Gastroesophageal sphincter (tissue), 4 donors: ENCODE data around the gene FBRSL1. TPM values are rescaled to one million over a fixed set of nuclear protein-coding genes. Genes with fewer than 3 reads are reported as not detected.

ENCODE experiments used
- ATAC-seq: fragments of 150-250 bp; one replicate; pipeline ENCODE4 v1.9.1; 2016; ENCODE audit warnings: mild to moderate bottlenecking, moderate library complexity
- H3K27ac ChIP-seq, 4 donors: fragments of 200-600 bp; sonication (generic) in 3 of 4; 1 replicate in 3 of 4; 2 replicates in 1 of 4; pipeline ENCODE4 v1.5.1; 2016 to 2019
- H3K27me3 ChIP-seq: fragments of 200-600 bp; sonication (generic); one replicate; pipeline ENCODE4 v1.5.1; 2019
- H3K36me3 ChIP-seq, 2 donors: fragments of 200-600 bp; sonication (generic); one replicate each; pipeline ENCODE4 v1.5.1; 2019; ENCODE audit warnings: control low read depth in 1 of 2
- H3K4me1 ChIP-seq, 3 donors: fragments of 200-600 bp; sonication (generic); 1 replicate in 2 of 3; 2 replicates in 1 of 3; pipeline ENCODE4 v1.5.1; 2016 to 2019; ENCODE audit warnings: control low read depth in 2 of 3
- H3K4me3 ChIP-seq, 2 donors: fragments of 200-600 bp; sonication (generic); one replicate each; pipeline ENCODE4 v1.5.1; 2019; ENCODE audit warnings: mild to moderate bottlenecking in 1 of 2, moderate library complexity in 1 of 2
- H3K9me3 ChIP-seq, 3 donors: fragments of 200-600 bp; sonication (generic); one replicate each; pipeline ENCODE4 v1.5.1; 2017 to 2019; ENCODE audit warnings: control low read depth in 2 of 3
- EP300 ChIP-seq: sonication (generic); formaldehyde crosslinking; IDR thresholded peaks from one replicate; pipeline ENCODE4 v1.6.1; 2017; ENCODE audit warnings: antibody characterized with exemption, mild to moderate bottlenecking
- POLR2A ChIP-seq, 2 donors: fragments of 450-650 bp; IDR thresholded peaks; one replicate each; pipeline ENCODE4 v1.6.1; 2017; ENCODE audit warnings: antibody characterized with exemption in 2 of 2, mild to moderate bottlenecking in 2 of 2, moderate library complexity in 1 of 2
- POLR2AphosphoS5 ChIP-seq: sonication (generic); formaldehyde crosslinking; IDR thresholded peaks from one replicate; pipeline ENCODE4 v1.6.1; 2017; ENCODE audit warnings: antibody characterized with exemption
- WGBS, 2 donors: methylation state at CpG; one replicate each; pipeline ENCODE4 v1.1.5; 2018; ENCODE audit warnings: low coverage in 1 of 2; 5-methylcytosine and 5-hydroxymethylcytosine counted together
- total RNA-seq, 4 donors: library from RNA; depleted of rRNA; stranded (reverse); fragments of >200 nt; gene quantifications; one replicate each; pipeline ENCODE4 v1.1.0, GENCODE V29; 2016
- TF ChIP-seq, protein P1 (sequence below), 4 experiments: fragments of 200-600 bp in 2 of 4; fragments of 450-650 bp in 2 of 4; sonication (generic) in 1 of 4; IDR thresholded peaks; one replicate each; pipeline ENCODE4 v1.5.1; 2017 to 2019; ENCODE audit warnings: antibody characterized with exemption in 4 of 4, mild to moderate bottlenecking in 2 of 4, moderate library complexity in 2 of 4

Gene FBRSL1
- total RNA-seq, 4 donors from 2014 or later, result 8.5 to 24.7 (median 15.5) TPM

DNA sequence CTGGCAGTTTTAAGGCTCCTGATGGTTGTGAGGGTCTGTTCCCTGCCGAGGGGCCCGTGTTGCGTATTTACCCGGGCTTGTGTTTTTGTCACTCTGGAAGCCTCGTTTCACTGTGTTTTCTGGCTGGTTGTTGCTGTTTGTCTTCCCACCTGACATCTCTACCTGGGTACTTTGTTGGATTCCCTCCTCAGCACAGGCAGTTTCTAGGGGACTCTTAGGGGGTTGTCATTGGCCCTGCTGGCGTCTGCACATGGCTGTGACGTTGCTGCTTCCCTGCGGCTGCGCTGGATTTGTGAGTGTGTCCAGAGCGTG, 6.4 kb downstream of the FBRSL1 start:
- 78% methylated on average over 7 of the region's 10 CpGs; no CpG with 5 or more reads in 1 of the 2 donors for WGBS, 2 donors
- Histone ChIP-seq H3K4me1 (peaks cover 0 to 100% (median 68%) of the 10 kb centered on the region in 3 donors), H3K27ac (no peak overlapping the region), H3K9me3 (no peaks in the 10 kb centered on the region), H3K4me3 (no peak overlapping the region), H3K27me3 (no peaks in the 10 kb centered on the region), H3K36me3 (peaks cover 0 to 3% of the 10 kb centered on the region in 2 donors)
- TF ChIP-seq EP300 (no peak), POLR2AphosphoS5 (no peak), POLR2A (IDR thresholded peaks at IDR 0.05) (no peak)
- TF ChIP-seq, protein P1, sequence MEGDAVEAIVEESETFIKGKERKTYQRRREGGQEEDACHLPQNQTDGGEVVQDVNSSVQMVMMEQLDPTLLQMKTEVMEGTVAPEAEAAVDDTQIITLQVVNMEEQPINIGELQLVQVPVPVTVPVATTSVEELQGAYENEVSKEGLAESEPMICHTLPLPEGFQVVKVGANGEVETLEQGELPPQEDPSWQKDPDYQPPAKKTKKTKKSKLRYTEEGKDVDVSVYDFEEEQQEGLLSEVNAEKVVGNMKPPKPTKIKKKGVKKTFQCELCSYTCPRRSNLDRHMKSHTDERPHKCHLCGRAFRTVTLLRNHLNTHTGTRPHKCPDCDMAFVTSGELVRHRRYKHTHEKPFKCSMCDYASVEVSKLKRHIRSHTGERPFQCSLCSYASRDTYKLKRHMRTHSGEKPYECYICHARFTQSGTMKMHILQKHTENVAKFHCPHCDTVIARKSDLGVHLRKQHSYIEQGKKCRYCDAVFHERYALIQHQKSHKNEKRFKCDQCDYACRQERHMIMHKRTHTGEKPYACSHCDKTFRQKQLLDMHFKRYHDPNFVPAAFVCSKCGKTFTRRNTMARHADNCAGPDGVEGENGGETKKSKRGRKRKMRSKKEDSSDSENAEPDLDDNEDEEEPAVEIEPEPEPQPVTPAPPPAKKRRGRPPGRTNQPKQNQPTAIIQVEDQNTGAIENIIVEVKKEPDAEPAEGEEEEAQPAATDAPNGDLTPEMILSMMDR (IDR thresholded peaks at IDR 0.05), result no peak
- ATAC-seq, result no peak

- Histone ChIP-seq H3K27ac (no peak overlapping the region), H3K9me3 (no peaks in the 10 kb centered on the region), H3K36me3 (peaks cover 0 to 3% of the 10 kb centered on the region in 2 donors), H3K4me3 (no peak overlapping the region), H3K4me1 (peaks cover 0 to 100% (median 68%) of the 10 kb centered on the region in 3 donors), H3K27me3 (no peaks in the 10 kb centered on the region)
- WGBS, 2 donors, result 98% methylated on average over 20 of the region's 27 CpGs; no CpG with 5 or more reads in 1 of the 2 donors
- TF ChIP-seq EP300 (no peak), POLR2A (IDR thresholded peaks at IDR 0.05) (no peak), POLR2AphosphoS5 (no peak)
- TF ChIP-seq, protein P1 (IDR thresholded peaks at IDR 0.05), result no peak
- no peak for ATAC-seq
Observed at GRCh38 chr12:132496710-132497109, 6.8 kb downstream of the FBRSL1 start.

GRCh38 chr12:132497514-132498405, 7.8 kb downstream of the FBRSL1 start:
- H3K27ac ChIP-seq, result no peak overlapping the region
- H3K9me3 ChIP-seq, result no peaks in the 10 kb centered on the region
- peaks cover 0 to 3% of the 10 kb centered on the region in 2 donors for H3K36me3 ChIP-seq
- ATAC-seq, result no peak
- WGBS, 2 donors, result no CpG with 5 or more reads among the region's 28 CpGs
- TF ChIP-seq POLR2A (IDR thresholded peaks at IDR 0.05), result no peak
- TF ChIP-seq, protein P1 (IDR thresholded peaks at IDR 0.05), result no peak
- no peak for TF ChIP-seq POLR2AphosphoS5
- no peak for TF ChIP-seq EP300
- no peak overlapping the region for H3K4me3 ChIP-seq
- H3K27me3 ChIP-seq, result no peaks in the 10 kb centered on the region
- H3K4me1 ChIP-seq, result peaks cover 0 to 100% (median 67%) of the 10 kb centered on the region in 3 donors

DNA sequence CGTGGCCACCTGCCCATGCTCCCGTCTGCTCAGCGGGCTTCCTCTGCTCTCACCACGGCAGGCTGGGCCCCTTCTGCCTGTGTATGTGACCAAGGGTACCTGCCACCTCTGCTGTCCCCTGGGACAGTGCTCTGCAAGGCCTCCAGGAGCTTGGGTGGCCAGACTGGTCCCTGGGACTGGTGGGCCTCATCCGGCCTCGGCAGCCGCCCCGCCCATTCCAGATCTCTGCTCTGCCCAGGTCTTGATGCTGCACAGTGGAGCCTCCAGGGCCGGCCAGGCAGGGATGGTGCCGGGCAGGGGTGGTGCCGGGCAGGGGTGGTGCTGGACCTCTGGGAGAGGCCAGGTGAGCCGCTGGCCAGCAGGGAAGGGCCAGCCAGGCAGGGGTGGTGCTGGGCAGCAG, 9.0 kb downstream of the FBRSL1 start:
- peaks cover 0 to 100% (median 67%) of the 10 kb centered on the region in 3 donors for H3K4me1 ChIP-seq
- no peak overlapping the region for H3K4me3 ChIP-seq
- H3K27ac ChIP-seq, result no peak overlapping the region
- no peak for ATAC-seq
- H3K27me3 ChIP-seq, result no peaks in the 10 kb centered on the region
- no peaks in the 10 kb centered on the region for H3K36me3 ChIP-seq
- H3K9me3 ChIP-seq, result no peaks in the 10 kb centered on the region
- no CpG with 5 or more reads among the region's 12 CpGs for WGBS, 2 donors
- TF ChIP-seq POLR2AphosphoS5, result no peak
- no peak for TF ChIP-seq EP300
- TF ChIP-seq, protein P1 (IDR thresholded peaks at IDR 0.05), result no peak
- no peak for TF ChIP-seq POLR2A (IDR thresholded peaks at IDR 0.05)
